GM21526 (cell line): Measurements from ENCODE around the gene CLIC1.

ENCODE experiments used
- ATAC-seq: cut with Tn5 transposase; IDR thresholded peaks from one replicate; pipeline ENCODE4 v1.9.1; 2021; ENCODE audit warnings: moderate library complexity; ENCODE audit not compliant: unreplicated experiment, low FRiP score

Gene CLIC1

GRCh38 chr6:31707701-31708100 lies 28.6 kb downstream of the CLIC1 start:
- no peak for ATAC-seq

GRCh38 chr6:31706599-31706998 lies 29.7 kb downstream of the CLIC1 start, which contains the start of gene LY6G6F:
Gene LY6G6F, plus strand, starts transcription at chr6:31706866. Its CDS starts 41 bp downstream, at chr6:31706907.
- ATAC-seq: no peak

- no peak for ATAC-seq
These were observed 30.4 kb downstream of the CLIC1 start for GRCh38 chr6:31705931-31706330.

DNA sequence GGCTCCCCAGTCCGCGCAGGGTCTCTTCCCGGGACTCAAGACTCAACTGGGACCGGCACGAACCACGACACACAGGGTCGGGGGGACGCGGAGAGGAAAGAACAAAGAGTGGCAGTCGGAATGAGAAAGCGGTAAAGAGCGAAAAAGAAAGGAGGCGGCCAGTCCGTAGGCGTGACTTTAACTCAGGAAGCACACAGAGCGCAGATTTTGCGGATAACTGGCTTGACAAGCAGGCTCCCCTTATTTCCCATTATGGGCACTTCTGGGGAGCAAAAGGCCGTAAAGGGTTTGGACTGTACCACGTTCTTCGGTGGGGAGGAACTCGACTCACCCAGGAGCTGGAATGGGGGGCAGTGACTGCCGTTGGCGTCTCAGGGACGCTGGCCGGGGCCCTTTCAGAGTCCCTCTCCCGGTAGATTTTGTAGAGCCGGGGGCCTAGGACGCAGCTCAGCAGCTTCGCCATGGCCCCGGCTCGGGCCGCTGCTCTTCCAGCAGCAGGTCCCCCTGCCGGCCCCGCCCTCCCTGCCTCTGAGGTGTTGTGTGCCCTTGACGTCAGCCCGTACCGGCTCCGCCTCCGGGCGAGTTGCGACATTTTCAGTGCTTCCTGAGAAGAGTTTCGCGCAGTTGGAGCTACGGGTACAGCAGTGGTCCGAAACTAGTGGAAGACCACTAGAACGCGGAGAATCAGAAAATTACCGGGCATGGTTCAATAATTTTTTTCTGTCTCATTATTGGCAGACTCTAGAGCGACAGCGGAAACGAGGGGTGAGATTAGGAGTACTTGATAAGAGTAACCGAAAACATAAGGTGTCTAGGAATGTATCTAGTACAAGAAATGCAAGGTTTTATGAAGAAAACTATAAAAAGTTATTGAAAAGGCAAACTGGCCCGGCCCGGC lies 33.3 kb downstream of the CLIC1 start, which contains the start of gene ABHD16A:
TSS of gene ABHD16A (minus strand) at position 506 of the 898 bp plus-strand sequence. CDS start at position 463, 43 bp downstream.
- peak; percentile 71 for ATAC-seq

DNA sequence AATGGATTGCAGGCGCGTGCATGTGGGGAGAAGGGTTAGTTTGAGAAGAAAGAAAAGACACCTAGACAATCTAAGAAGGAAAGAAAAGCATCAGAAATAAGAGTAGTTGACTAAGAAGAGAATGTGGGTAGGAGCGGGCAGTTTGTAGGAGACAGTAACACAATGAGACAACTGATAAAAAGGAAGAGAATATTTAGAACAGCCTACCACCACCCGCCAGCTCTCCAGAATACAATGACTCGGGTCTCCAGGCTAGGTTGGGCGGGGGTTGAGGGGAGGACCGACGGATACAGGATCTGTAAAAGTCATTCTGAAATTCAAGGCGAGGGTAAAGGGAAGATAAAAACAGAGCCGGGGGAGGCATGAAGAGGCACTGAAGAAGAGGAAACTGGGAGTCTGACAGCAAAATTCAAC lies 33.9 kb downstream of the CLIC1 start:
- no peak for ATAC-seq

- no peak for ATAC-seq
These were observed 34.5 kb downstream of the CLIC1 start for GRCh38 chr6:31701666-31702404.

GRCh38 chr6:31700740-31701401 lies 35.5 kb downstream of the CLIC1 start:
- ATAC-seq: no peak

DNA sequence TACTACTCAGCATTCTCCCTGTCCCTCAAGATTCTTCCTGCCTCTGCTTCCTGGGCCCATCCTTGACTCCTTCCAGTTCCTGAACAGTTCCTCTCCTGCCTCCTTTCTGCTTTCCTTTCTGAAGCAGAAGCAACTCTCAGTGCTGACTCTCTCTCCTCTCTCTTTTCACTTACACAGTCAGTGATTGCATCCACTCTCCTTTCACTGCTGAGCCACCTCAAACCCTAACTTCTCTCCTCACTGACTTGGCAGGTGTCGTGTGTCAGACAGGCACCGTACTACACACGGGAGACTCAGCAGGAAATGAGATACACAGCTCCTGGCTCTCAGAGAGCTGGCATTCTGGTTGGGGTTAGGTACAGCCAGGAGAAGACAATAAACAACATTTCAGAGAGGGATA lies 38.8 kb downstream of the CLIC1 start:
- no peak for ATAC-seq

DNA sequence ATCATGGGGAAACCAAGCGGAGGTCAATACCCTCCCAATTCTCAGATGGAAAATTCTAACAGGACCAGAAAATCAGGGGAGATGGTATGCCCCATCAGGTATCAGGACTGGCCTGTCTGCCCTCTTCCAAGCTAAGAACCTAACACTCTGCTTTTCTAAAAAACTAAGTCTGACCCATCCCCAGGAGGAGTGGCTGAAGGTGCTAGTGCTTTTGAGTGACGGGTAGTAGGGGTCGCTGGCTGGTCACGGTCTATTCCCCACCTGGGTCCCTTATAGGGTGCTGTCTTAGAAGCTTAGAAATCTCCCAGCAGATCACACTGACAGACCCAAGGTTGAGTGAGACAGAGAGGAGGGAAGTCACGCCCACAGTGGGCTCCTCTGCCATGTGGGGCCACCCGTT lies 42.8 kb downstream of the CLIC1 start:
- ATAC-seq: no peak

DNA sequence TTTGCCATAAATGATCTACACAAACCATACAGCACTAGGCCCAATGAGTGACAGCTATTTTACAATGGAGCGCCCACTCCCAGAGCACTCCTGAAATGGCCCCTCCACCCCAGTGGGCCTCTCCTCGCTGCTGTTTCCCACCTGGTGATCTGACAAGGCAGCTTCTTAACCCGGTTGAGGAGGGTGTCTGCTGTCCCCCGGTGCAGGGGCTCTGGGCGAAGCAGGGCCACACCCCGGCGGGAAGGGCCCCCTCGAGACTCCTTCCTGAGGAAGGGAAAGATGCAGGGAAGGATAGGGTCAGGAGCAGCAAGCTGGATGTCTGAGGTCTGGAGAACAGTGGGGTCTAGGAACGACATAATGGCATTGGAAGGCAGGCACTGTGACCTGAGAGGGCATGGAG lies 43.4 kb downstream of the CLIC1 start:
- no peak for ATAC-seq

DNA sequence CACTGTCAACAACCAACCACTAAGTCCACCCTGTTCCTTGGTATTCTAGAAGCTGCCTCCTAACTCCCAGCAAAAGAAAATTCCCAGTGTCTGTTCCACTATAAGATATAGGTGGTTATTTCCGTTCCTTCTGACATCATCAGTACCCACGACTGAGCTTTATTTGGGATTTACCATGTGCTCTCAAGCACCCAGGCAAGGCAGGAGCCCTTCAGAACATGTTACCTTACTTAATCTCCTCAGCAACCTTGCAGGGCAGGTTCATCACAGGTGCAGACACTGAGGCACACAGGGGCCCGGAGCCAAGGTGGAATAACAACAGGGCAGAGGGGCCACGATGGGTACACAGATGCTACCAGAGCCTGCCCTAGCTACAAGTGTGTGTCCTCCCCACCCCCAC lies 44.0 kb downstream of the CLIC1 start:
- ATAC-seq: no peak

- no peak for ATAC-seq
These were observed 44.7 kb downstream of the CLIC1 start for GRCh38 chr6:31691564-31692108.

DNA sequence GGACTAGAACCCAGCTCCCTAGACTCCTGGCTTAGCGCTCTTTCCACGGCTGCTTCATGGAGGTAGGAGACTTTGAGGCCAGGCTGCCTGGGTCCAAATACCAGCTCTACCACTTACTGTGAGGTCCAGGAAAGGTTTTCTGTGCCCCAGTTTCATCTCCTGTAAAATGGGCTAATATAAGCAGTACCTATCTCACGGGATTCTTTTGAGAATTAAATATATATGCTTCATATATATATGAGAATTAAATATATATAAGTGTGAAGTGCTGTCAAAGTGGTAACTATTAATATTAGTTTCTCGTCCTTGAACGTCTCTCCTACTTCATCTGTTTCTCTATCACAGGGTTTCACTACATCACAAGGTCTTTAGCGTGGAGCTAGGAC lies 45.3 kb downstream of the CLIC1 start:
- ATAC-seq: no peak

DNA sequence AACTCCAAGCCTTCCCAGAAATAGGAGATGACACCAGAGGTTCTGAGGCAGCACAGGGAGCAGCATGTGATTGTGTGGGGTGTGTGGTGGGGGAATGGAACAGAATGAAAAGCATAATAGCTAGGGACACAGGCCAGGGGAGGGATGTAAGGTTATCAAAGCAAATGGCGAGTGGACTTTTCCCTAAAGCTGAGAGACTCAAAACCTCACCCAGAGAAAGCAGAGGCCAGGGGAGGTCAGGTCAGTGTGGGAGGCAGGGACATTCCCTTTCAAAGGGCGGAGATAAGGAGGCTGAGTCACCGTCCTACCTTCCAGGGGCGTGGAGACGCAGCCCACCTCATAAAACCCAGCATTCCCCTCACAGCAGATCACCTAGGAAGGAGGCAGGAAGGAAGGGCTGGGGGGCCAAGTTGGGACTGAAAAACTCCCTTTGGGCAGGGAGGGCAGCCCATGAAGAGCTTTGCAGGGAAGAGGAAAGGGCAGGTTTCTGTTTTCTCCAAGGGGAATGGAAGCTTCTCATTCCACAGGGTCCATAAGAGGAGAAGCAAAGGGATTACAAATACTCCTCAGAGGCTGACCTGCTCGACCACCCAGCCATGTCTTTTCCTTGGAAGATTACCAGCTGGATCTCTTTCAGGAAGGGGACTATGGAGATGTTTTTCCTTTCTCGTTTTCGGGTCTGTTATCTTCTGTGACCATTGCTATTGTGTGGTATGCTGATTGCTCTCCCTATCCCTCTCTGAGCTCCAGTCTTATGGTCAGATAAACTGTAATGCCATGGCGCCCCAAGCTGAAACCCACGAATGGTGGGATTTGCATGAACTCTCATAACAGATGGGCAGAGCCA lies 45.9 kb downstream of the CLIC1 start:
- ATAC-seq: no peak

GRCh38 chr6:31689249-31690110 lies 46.9 kb downstream of the CLIC1 start:
- ATAC-seq: no peak

- ATAC-seq: no peak
These were observed 48.3 kb downstream of the CLIC1 start for GRCh38 chr6:31687860-31688693.

DNA sequence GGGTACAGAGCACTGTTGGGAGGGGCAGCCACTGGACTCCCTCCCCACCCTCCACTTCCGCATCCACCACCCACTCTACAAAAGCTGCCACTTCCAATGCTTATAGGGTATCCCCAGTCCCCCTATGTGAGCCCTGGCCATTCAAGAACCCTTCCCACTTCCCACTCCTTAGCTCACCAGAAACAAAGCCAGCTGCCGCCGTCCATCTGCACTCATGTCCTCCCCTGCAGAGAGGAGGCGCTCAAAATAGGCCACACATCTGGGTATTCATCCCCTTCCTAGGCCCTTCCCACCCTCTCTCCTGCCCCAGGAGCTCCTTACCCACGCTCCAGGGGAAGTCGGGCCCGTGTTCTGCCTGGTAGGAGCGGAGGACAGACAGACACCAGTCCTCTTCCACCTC lies 49.0 kb downstream of the CLIC1 start:
- no peak for ATAC-seq

GRCh38 chr6:31686483-31686882 lies 49.8 kb downstream of the CLIC1 start:
- ATAC-seq: no peak
